ENCODE results near the gene CRHR1.

DNA sequence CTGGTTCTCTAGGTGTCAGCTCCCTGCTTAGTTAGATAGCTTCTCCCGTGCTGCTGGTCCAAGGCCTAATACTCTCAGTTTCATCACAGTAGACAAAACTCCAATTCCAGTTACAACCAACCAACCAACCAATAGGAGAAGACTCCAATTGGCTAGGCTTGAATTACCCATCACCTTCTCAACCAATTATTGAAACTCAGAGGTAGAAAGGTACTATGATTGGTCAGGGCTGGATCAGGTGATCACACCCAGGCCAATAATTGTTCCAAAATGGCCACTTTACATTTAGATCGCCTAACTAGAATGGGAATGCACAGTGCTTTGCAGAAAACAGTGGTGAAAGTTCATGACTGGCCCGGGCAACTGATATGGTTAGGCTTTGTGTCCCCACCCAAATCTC lies 49.5 kb upstream of the CRHR1 start:
- TF ChIP-seq, protein P1, sequence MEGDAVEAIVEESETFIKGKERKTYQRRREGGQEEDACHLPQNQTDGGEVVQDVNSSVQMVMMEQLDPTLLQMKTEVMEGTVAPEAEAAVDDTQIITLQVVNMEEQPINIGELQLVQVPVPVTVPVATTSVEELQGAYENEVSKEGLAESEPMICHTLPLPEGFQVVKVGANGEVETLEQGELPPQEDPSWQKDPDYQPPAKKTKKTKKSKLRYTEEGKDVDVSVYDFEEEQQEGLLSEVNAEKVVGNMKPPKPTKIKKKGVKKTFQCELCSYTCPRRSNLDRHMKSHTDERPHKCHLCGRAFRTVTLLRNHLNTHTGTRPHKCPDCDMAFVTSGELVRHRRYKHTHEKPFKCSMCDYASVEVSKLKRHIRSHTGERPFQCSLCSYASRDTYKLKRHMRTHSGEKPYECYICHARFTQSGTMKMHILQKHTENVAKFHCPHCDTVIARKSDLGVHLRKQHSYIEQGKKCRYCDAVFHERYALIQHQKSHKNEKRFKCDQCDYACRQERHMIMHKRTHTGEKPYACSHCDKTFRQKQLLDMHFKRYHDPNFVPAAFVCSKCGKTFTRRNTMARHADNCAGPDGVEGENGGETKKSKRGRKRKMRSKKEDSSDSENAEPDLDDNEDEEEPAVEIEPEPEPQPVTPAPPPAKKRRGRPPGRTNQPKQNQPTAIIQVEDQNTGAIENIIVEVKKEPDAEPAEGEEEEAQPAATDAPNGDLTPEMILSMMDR (IDR thresholded peaks at IDR 0.05) = no peak
- no peak for TF ChIP-seq OVOL2 (CRISPR knock-in tag; IDR thresholded peaks at IDR 0.05; ENCODE audit: borderline replicate concordance)
- TF ChIP-seq SP1 (CRISPR knock-in tag; conservative IDR thresholded peaks at IDR 0.05) = no peak
- TF ChIP-seq, protein P2, sequence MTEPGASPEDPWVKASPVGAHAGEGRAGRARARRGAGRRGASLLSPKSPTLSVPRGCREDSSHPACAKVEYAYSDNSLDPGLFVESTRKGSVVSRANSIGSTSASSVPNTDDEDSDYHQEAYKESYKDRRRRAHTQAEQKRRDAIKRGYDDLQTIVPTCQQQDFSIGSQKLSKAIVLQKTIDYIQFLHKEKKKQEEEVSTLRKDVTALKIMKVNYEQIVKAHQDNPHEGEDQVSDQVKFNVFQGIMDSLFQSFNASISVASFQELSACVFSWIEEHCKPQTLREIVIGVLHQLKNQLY (CRISPR knock-in tag; IDR thresholded peaks at IDR 0.05) = no peak
- TF ChIP-seq, protein P3, sequence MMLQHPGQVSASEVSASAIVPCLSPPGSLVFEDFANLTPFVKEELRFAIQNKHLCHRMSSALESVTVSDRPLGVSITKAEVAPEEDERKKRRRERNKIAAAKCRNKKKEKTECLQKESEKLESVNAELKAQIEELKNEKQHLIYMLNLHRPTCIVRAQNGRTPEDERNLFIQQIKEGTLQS (CRISPR knock-in tag; conservative IDR thresholded peaks at IDR 0.05) = no peak
- TF ChIP-seq RELA (CRISPR knock-in tag; IDR thresholded peaks at IDR 0.05; ENCODE audit: borderline replicate concordance) = no peak
